Measurements from ENCODE around the gene CCL25. TPM values are rescaled to one million over a fixed set of nuclear protein-coding genes. Genes with fewer than 3 reads are reported as not detected.
"Not testable (repeated sequence)": the region's sequence is repeated elsewhere in the genome, so short reads cannot be mapped to it uniquely, and the experiment has no call there.

The CCL25 gene
- total RNA-seq, 4 donors from 2014 or later, result not detected

- TF ChIP-seq, protein P1, sequence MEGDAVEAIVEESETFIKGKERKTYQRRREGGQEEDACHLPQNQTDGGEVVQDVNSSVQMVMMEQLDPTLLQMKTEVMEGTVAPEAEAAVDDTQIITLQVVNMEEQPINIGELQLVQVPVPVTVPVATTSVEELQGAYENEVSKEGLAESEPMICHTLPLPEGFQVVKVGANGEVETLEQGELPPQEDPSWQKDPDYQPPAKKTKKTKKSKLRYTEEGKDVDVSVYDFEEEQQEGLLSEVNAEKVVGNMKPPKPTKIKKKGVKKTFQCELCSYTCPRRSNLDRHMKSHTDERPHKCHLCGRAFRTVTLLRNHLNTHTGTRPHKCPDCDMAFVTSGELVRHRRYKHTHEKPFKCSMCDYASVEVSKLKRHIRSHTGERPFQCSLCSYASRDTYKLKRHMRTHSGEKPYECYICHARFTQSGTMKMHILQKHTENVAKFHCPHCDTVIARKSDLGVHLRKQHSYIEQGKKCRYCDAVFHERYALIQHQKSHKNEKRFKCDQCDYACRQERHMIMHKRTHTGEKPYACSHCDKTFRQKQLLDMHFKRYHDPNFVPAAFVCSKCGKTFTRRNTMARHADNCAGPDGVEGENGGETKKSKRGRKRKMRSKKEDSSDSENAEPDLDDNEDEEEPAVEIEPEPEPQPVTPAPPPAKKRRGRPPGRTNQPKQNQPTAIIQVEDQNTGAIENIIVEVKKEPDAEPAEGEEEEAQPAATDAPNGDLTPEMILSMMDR (IDR thresholded peaks at IDR 0.05), result no peak
- ATAC-seq (ENCODE audit: low FRiP score) (no peak), DNase-seq (ENCODE audit: low spot score) (no peak)
Observed at GRCh38 chr19:8021374-8021773, 31.2 kb upstream of the CCL25 start.

DNA sequence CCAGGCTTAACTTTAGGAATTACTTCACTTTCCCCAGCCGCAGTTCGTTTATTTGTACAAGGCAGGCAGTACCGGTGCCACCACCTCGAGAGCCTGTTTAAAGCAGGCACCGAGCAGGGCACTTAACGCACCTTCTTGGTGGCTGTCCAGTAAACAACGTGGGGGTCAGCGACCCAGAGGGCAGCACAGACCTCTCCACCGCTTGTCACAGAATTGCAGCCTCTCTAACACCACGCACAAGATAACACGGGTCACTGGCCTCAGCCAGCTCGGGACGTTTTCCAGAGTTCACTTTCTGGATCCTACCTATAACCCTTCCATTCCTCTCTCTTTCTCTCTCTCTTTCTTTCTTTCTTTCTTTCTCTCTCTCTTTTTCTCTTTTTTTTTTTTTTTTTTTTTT, 30.3 kb upstream of the CCL25 start:
- ATAC-seq (ENCODE audit: low FRiP score) (no peak), DNase-seq (ENCODE audit: low spot score) (no peak)

GRCh38 chr19:8023371-8023770, 29.2 kb upstream of the CCL25 start:
- TF ChIP-seq, protein P1 (IDR thresholded peaks at IDR 0.05), result no peak
- no peak for ATAC-seq (ENCODE audit: low FRiP score)
- DNase-seq (ENCODE audit: low spot score), result no peak

More for the DNA sequence above, 30.3 kb upstream of the CCL25 start:
- TF ChIP-seq, protein P1 (IDR thresholded peaks at IDR 0.05), result no peak

- not testable (repeated sequence) for ATAC-seq (ENCODE audit: low FRiP score); DNase-seq (ENCODE audit: low spot score)
Observed at GRCh38 chr19:8024256-8024655, 28.3 kb upstream of the CCL25 start.

- ATAC-seq (ENCODE audit: low FRiP score), result no peak
- TF ChIP-seq, protein P1 (IDR thresholded peaks at IDR 0.05), result no peak
- DNase-seq (ENCODE audit: low spot score), result no peak
Observed at GRCh38 chr19:8025316-8025715, 27.2 kb upstream of the CCL25 start.

DNA sequence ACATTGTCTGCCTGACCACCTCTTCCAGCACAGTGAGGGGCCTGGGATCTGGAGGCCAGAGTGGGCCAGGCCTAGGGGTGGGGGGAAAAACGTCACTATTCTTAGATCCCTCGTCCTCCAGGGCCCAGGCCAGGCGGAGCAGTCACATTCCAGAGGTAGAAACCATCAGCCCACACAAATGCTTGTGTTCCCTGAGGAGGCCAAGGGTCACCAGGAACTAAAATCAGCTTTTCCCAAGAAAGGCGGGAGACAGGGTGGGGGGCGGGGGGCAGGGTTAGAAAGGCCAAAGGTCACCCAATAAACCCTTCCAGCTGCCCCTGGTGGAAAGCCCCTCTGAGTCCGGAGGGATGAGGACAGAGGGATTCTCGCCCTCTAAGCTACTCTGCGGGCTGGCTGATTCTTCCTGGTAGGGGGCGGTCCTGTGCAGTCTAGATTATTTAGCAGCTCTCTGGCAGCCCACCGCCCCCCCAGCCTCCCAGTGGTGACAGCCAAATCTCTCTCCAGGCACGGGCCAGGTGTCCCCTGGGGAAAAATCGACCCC, 23.5 kb upstream of the CCL25 start:
- ATAC-seq (ENCODE audit: low FRiP score) (no peak), DNase-seq (ENCODE audit: low spot score) (no peak)
- TF ChIP-seq, protein P1 (IDR thresholded peaks at IDR 0.05), result no peak

DNA sequence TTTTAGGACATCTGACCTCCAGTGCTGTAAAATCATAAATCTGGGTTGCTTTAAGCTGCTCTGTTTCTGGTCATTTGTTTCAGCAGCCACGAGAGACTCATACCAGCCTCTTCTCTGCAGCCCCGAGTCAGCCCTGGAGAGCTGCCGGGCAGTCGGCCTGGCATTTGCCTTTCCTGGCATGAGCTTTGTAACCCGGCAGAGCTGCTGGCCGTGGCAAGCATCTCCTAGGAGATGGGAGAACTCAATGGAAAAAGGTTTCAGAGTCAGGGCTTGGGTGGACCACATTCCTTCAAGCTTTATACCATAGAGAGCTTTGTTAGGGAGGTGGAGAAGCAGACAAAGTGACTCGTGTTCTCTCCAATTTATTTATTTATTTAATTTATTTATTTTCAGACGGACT, 21.6 kb upstream of the CCL25 start:
- ATAC-seq (ENCODE audit: low FRiP score) (no peak), DNase-seq (ENCODE audit: low spot score) (no peak)
- TF ChIP-seq, protein P1 (IDR thresholded peaks at IDR 0.05), result no peak

GRCh38 chr19:8033287-8034177, 19.0 kb upstream of the CCL25 start:
- not testable (repeated sequence) for DNase-seq (ENCODE audit: low spot score); ATAC-seq (ENCODE audit: low FRiP score)
